WERI-Rb-1 (cell line): ENCODE results near the gene ACSBG1.

Experiments
- DNase-seq: peaks from one replicate; pipeline ENCODE4 v3.0.0-alpha.2; 2020
- H3K27ac ChIP-seq: fragments of 250-450 bp; sonication (Bioruptor Pico); 2 replicates; pipeline ENCODE4 v1.5.1; 2020; ENCODE audit warnings: mild to moderate bottlenecking, moderate library complexity
- H3K27me3 ChIP-seq: fragments of 250-450 bp; sonication (Bioruptor Pico); 2 replicates; pipeline ENCODE4 v1.5.1; 2021; ENCODE audit warnings: mild to moderate bottlenecking, low read depth, moderate library complexity; ENCODE audit not compliant: insufficient read depth, severe bottlenecking
- H3K36me3 ChIP-seq: fragments of 250-450 bp; sonication (Bioruptor Pico); 2 replicates; pipeline ENCODE4 v1.5.1; 2020; ENCODE audit warnings: mild to moderate bottlenecking, moderate library complexity
- H3K4me3 ChIP-seq: 2 replicates; pipeline ENCODE4 v1.5.1; 2011; ENCODE audit warnings: low read depth, mild to moderate bottlenecking, control low read depth, low read length
- H3K9me3 ChIP-seq: fragments of 250-450 bp; sonication (Bioruptor Pico); 2 replicates; pipeline ENCODE4 v1.5.1; 2021; ENCODE audit warnings: mild to moderate bottlenecking, moderate library complexity; ENCODE audit not compliant: severe bottlenecking
- CTCF ChIP-seq: IDR thresholded peaks from 2 replicates; pipeline ENCODE4 v1.5.1; 2011; ENCODE audit warnings: low read depth, mild to moderate bottlenecking, control low read depth, inconsistent platforms, low read length

The ACSBG1 gene

DNA sequence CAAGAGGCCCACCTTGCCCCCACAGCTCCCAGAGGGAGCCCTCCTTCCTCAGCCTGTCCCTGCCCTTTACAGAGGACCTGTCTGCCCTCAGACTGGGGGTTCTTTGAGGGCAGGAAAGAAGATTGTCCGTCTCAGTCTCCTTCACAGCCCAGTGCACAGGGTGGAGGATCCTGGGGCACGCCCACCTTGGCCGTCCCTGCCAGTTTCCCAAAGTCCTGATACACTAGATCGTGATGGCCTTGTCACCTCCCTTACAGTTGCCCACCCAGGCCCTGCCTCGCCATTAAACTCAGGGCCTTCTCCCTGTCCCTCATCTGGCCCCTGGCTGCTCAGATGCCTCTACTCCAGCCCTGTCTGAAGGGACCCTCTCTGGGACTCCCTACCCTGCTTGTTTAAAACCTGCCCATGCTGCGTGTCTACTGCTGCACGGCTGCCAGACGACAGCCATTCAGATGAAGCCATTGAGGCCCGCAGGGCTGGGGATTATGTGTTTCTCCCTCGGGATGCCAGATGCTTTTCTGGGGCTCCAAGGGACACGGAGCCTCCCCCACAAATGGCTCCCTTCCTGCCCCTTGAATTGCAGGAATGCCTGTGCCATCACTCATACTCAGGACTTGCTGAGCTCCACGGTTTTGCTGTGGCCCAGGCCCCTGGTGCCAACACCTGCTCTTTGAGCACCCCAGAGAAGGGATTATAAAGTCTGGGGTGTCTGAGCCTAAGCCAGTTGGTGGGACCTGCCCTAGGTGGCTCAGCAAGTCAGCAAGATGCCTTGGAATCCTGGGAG, 27.8 kb downstream of the ACSBG1 start:
- DNase-seq: peak; percentile 30
- TF ChIP-seq CTCF: no peak
- H3K9me3 ChIP-seq: no peaks in the 10 kb centered on the region
- no peak overlapping the region; the same call in 1 of the 2 replicates for H3K27ac ChIP-seq
- H3K36me3 ChIP-seq: no peaks in the 10 kb centered on the region
- no peaks in the 10 kb centered on the region for H3K27me3 ChIP-seq
- H3K4me3 ChIP-seq: no peak overlapping the region

- no peak for TF ChIP-seq CTCF
- Histone ChIP-seq H3K4me3 (no peak overlapping the region), H3K36me3 (no peaks in the 10 kb centered on the region), H3K27ac (no peak overlapping the region; the same call in none of the 2 replicates), H3K27me3 (no peaks in the 10 kb centered on the region), H3K9me3 (no peaks in the 10 kb centered on the region)
- DNase-seq: no peak
Measured at GRCh38 chr15:78205856-78206255, 28.5 kb downstream of the ACSBG1 start.

DNA sequence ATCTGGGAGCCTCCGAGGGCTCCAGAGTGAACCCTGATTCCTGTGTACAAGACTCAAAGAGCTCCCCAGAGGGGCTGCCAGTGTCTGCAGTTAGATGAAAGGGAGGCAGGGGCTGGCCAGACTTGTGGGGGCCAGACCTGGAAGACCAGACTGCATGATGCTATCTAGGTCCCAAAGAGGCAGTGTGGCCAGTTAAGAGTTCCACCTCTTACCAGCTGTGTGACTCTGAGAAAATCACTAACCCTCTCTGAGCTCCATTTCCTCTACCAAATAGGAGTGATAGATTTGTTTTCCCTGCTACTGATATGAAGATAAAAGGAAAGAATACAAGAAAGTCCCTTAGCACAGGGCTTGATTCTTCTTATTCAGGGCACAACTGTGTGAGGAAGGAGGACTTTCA, 29.0 kb downstream of the ACSBG1 start:
- TF ChIP-seq CTCF: no peak

GRCh38 chr15:78204351-78205309, 29.7 kb downstream of the ACSBG1 start:
- no peak overlapping the region for H3K4me3 ChIP-seq
- no peak for TF ChIP-seq CTCF
- H3K9me3 ChIP-seq: no peaks in the 10 kb centered on the region
- H3K36me3 ChIP-seq: no peaks in the 10 kb centered on the region
- DNase-seq: no peak
- H3K27me3 ChIP-seq: no peaks in the 10 kb centered on the region
- no peak overlapping the region for H3K27ac ChIP-seq

More for the DNA sequence above, 29.0 kb downstream of the ACSBG1 start:
- Histone ChIP-seq H3K4me3 (no peak overlapping the region), H3K27ac (no peak overlapping the region), H3K9me3 (no peaks in the 10 kb centered on the region), H3K27me3 (no peaks in the 10 kb centered on the region), H3K36me3 (no peaks in the 10 kb centered on the region)
- no peak for DNase-seq

DNA sequence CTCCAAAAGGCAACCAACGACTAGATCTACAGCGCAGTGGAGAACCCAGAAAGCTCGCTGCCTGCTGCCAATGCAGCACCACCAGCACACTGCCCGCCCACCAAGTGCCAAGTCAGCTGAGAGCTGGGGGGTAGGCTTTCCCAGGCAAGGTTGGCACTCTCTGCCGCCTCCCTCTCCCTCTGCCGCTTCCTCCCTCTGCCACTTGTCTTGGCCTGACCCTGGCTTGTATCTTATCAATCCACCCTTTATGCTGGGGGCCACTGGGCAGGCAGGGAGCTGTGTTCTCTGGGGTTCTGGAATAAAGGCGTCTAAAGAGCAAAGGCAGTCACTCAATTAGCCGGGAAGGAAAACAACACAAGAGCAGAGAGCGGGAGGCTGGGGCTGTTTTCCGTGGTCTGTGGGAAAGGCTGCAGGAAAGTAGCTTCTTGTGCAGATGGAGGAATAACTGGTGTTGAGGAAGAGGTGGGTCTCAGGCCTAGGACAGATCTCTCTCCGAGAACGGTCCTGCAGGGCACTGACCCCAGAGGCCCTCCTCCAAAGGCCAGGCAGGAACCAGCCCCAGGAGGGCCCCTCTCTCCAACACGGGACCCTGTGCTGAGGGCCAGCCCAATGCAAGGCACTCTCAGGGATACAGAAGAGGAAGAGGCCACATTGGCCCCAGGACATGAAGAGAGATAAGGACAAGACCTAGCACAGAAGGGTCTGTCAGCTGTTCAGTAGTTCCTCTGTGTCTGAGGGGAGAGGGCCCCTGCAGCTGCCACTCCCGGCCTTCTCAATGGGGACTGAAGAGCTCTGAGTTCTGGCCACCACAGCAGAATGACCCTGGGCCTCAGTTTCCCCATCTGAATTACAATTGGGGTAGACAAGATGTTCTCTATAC, 30.8 kb downstream of the ACSBG1 start:
- H3K27ac ChIP-seq: no peak overlapping the region
- H3K27me3 ChIP-seq: no peaks in the 10 kb centered on the region
- H3K36me3 ChIP-seq: no peaks in the 10 kb centered on the region
- DNase-seq: no peak
- no peaks in the 10 kb centered on the region for H3K9me3 ChIP-seq
- no peak overlapping the region for H3K4me3 ChIP-seq
- no peak for TF ChIP-seq CTCF
